Activated CD4-positive, alpha-beta memory T cell treated with anti-CD3 and anti-CD28 coated beads, Interleukin-2, amount 10 ng/mL, durations not matched to agents 7 days and 5 days (primary cell): ENCODE measurements around the gene PTPRH. TPM values are rescaled to one million over a fixed set of nuclear protein-coding genes. Genes with fewer than 3 reads are reported as not detected.
"Not testable (repeated sequence)": the region's sequence is repeated elsewhere in the genome, so short reads cannot be mapped to it uniquely, and the experiment has no call there.

ENCODE experiments used
- CTCF ChIA-PET: fragments of 350-600 bp; sonication (Branson Sonifier 250); formaldehyde crosslinking; loops from one replicate; lab custom pipeline; 2021; ENCODE audit warnings: antibody characterized with exemption, inconsistent platforms; lab: Charles Lee
- POLR2A ChIA-PET: fragments of 350-600 bp; sonication (Branson Sonifier 250); formaldehyde crosslinking; loops from one replicate; lab custom pipeline; 2021; ENCODE audit warnings: antibody characterized with exemption; lab: Charles Lee
- DNase-seq: peaks from one replicate; pipeline ENCODE4 v3.0.0-alpha.2; 2020
- H3K27ac Mint-ChIP-seq: one replicate; pipeline ENCODE4 v1.8.0; 2021; ENCODE audit warnings: mild to moderate bottlenecking, mixed read lengths
- H3K27me3 Mint-ChIP-seq: one replicate; pipeline ENCODE4 v1.8.0; 2021; ENCODE audit warnings: mixed read lengths
- H3K36me3 Mint-ChIP-seq: one replicate; pipeline ENCODE4 v1.8.0; 2021; ENCODE audit warnings: low read depth, mixed read lengths
- H3K4me1 Mint-ChIP-seq: one replicate; pipeline ENCODE4 v1.8.0; 2021; ENCODE audit warnings: mixed read lengths
- H3K4me3 Mint-ChIP-seq: one replicate; pipeline ENCODE4 v1.8.0; 2021; ENCODE audit warnings: mild to moderate bottlenecking, mixed read lengths
- H3K9me3 Mint-ChIP-seq: one replicate; pipeline ENCODE4 v1.8.0; 2021; ENCODE audit warnings: mixed read lengths
- total RNA-seq, 2 experiments: library from RNA; stranded (reverse); gene quantifications; one replicate each; pipeline ENCODE4 v1.2.3, GENCODE V29; 2021

Gene PTPRH
- total RNA-seq, 2 experiments from 2014 or later = not detected

DNA sequence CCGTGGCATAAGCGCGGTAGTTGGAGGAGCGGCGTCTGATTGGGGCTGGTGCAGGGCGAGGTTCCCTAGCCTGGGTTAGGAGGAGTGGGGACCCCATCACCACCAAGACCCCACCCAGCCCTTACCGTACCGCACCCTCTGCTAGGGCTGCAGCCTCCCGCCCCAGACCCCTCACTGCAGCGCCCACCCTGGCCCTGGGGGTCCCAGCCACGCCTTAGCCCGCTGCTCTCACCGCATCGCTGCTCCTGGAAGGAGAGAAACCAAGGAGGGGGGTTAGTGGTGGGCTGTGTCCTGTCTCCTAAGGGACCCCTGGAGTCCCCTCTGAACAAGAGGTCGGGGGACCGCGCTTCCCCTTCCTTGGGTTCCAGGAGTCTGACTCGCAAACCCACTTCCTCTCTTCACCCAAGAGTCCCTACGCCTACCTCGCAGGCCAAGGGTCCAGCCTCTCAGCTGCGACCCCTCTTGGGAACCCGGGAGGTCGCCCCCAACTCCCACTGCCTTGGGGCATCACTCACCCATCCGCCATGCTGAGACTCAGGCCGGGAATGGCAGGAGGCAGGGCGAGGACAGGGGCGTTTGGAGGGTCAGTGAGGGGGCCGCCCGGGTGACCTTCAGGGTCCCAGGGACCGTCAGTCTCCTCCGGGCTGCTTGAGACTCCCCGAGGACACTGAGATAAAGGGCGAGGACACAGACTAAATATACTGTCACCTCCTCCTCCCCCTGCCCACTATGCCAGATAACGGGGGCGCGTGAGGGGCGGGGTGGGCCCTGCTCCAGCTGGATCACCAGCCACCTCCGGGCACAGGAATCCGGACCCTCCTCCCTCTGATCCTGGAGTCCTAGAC, 52.0 kb downstream of the PTPRH start, which contains the start of gene TNNI3:
Gene TNNI3 (minus strand): TSS at position 669 of the 845 bp plus-strand sequence. CDS start 143 bp downstream, at position 526.
- Mint-ChIP-seq H3K4me1 (peaks cover 16% of the 10 kb centered on the region), H3K9me3 (peaks cover 6% of the 10 kb centered on the region), H3K27ac (no peak within 1 kb of the TSS), H3K36me3 (no peaks in the 10 kb centered on the region), H3K4me3 (no peak within 1 kb of the TSS), H3K27me3 (peaks cover 22% of the 10 kb centered on the region)
- POLR2A ChIA-PET = no interaction called here
- CTCF ChIA-PET = no interaction called here
- no peak for DNase-seq

- peak; percentile 39 for DNase-seq
- Mint-ChIP-seq H3K9me3 (peaks cover 11% of the 10 kb centered on the region), H3K4me3 (no peak overlapping the region)
Observed at GRCh38 chr19:55156202-55157063, 52.9 kb downstream of the PTPRH start.

DNA sequence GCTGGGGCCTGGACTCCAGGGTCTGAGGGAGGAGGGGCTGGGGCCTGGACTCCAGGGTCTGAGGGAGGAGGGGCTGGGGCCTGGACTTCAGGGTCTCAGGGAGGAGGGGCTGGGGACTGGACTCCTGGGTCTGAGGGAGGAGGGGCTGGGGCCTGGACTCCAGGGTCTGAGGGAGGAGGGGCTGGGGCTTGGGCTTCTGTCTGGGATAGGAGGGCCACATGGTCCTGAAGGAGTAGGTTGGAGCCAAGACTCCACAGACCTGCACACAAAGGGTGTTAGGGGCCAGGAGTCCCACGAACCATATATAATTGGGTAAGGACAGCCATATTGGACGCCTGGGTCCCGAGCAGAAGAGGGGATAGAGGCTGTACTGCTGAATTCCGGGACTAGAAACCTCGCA, 53.5 kb downstream of the PTPRH start:
- H3K4me3 Mint-ChIP-seq, DNase-seq, CTCF ChIA-PET, POLR2A ChIA-PET, H3K36me3 Mint-ChIP-seq, H3K27ac Mint-ChIP-seq: not testable (repeated sequence)
- Mint-ChIP-seq H3K4me1 (peaks cover 21% of the 10 kb centered on the region), H3K27me3 (peaks cover 24% of the 10 kb centered on the region), H3K9me3 (peaks cover 11% of the 10 kb centered on the region)

More at GRCh38 chr19:55156202-55157063, 52.9 kb downstream of the PTPRH start:
- Mint-ChIP-seq H3K36me3 (no peaks in the 10 kb centered on the region), H3K4me1 (peaks cover 21% of the 10 kb centered on the region), H3K27ac (no peak overlapping the region), H3K27me3 (peaks cover 23% of the 10 kb centered on the region)
- ChIA-PET CTCF (no interaction called here), POLR2A (no interaction called here)

DNA sequence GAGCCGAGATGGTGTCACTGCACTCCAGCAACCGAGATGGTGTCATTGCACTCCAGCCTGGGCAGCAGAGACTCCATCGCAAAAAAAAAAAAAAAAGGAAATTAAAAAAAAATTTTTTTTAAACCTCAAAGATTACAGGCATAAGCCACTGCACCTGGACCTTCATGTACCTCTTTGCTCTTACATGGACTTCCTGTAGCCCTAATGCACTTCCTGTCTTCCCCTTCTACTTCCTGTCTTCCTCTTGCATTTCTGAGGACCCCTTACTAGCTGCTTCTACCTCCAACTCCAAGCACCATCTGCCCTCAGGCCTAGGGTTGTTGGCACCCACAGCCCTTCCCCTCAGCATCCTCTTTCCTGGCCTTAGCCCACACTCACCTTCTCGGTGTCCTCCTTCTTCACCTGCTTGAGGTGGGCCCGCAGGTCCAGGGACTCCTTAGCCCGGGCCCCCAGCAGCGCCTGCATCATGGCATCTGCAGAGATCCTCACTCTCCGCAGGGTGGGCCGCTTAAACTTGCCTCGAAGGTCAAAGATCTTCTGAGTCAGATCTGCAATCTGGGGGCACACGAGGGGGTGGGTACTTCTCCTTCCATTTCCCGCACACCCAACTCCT, 55.5 kb downstream of the PTPRH start:
- H3K4me3 Mint-ChIP-seq = no peak overlapping the region
- ChIA-PET POLR2A (no interaction called here), CTCF (no interaction called here)
- DNase-seq = no peak
- H3K27ac Mint-ChIP-seq = no peak overlapping the region
- H3K9me3 Mint-ChIP-seq = peaks cover 11% of the 10 kb centered on the region
- peaks cover 32% of the 10 kb centered on the region for H3K27me3 Mint-ChIP-seq
- H3K36me3 Mint-ChIP-seq = no peaks in the 10 kb centered on the region
- H3K4me1 Mint-ChIP-seq = peaks cover 21% of the 10 kb centered on the region

DNA sequence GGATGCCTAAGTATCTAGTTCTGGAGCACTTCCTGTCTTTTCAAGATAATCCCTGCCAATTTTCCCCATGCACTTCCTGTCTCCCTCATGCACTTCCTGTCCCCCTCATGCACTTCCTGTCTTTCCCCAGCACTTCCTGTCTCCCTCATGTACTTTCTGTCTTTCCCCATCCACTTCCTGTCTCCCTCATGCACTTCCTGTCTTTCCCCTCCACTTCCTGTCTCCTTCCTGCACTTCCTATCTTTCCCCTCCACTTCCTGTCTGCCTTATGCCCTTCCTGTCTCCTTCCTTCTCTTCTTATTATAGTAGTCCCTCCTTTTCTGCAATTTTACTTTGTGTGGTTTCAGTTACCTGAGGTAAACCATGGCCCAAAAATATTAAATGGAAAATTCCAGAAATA, 57.3 kb downstream of the PTPRH start:
- no peak for DNase-seq
- ChIA-PET CTCF (interaction anchor here (2.1 kb wide), 1 partner anchor 8 kb away, joined by 12 read pairs; no protein-coding TSS in a partner anchor), POLR2A (no interaction called here)
- Mint-ChIP-seq H3K36me3 (no peaks in the 10 kb centered on the region), H3K4me3 (no peak overlapping the region), H3K9me3 (peaks cover 11% of the 10 kb centered on the region), H3K4me1 (peaks cover 21% of the 10 kb centered on the region), H3K27me3 (peaks cover 33% of the 10 kb centered on the region), H3K27ac (peak overlapping the region; percentile 69)

DNA sequence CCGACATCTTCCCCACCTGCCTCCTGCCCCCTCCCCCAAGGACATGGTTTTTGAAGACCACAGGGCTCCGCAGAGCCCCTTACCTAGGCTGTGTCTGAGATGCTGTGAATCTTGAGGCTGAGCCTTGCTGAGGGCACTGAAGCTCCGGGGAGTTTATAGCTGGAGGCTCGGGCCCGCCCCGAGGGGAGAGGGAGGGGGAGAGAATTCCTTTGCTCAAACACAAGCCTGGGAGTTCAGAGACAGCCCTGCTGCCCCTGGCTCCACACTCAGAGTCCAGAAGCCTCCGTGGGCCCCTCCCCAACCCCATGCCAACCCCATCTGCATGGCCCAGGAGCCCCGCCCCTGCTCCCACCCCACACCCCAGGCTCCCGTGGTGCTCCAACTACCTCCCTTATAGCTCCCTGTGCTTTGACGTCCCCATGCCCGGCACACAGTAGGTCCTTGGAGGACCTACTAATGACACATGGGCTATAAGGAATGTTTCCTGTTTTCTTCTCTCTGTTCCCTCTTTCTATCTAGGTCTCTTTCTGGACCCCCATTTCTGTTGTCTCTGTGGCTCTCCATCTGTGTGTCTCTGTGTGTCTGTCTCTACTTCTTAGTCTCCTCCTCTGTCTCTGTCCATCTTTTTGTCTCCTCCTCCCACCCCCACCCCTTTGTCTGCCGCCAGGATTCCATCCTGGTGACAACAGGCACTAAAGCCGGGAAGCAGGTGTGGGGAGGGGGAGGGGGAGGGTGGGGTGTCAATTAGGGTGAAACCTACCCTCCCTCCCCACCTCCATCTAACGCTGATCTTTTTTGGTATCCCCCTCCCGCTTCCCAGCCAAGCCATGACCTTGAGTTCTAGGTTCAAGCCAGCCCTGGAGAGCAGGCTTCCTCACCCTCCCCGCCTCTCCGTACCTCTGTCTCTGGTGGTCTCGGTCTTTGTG, 60.0 kb downstream of the PTPRH start, which contains the start of gene TNNT1:
Gene TNNT1 (minus strand): TSS at position 129 of the 926 bp plus-strand sequence. CDS start 2,049 bp downstream, outside the sequence.
- POLR2A ChIA-PET = no interaction called here
- no peak within 1 kb of the TSS for H3K27ac Mint-ChIP-seq
- DNase-seq = no peak
- peaks cover 38% of the 10 kb centered on the region for H3K27me3 Mint-ChIP-seq
- H3K36me3 Mint-ChIP-seq = no peaks in the 10 kb centered on the region
- CTCF ChIA-PET = no interaction called here
- peaks cover 21% of the 10 kb centered on the region for H3K4me1 Mint-ChIP-seq
- H3K4me3 Mint-ChIP-seq = no peak within 1 kb of the TSS
- H3K9me3 Mint-ChIP-seq = peaks cover 9% of the 10 kb centered on the region

- Mint-ChIP-seq H3K36me3 (no peaks in the 10 kb centered on the region), H3K27me3 (peaks cover 46% of the 10 kb centered on the region), H3K9me3 (peaks cover 7% of the 10 kb centered on the region), H3K4me1 (peaks cover 13% of the 10 kb centered on the region), H3K4me3 (no peak overlapping the region), H3K27ac (no peak overlapping the region)
- ChIA-PET CTCF (interaction anchor here (1.1 kb wide), 1 partner anchor 87 kb away, joined by 3 read pairs; no protein-coding TSS in a partner anchor), POLR2A (no interaction called here)
- no peak for DNase-seq
Observed at GRCh38 chr19:55147545-55148251, 61.6 kb downstream of the PTPRH start.

DNA sequence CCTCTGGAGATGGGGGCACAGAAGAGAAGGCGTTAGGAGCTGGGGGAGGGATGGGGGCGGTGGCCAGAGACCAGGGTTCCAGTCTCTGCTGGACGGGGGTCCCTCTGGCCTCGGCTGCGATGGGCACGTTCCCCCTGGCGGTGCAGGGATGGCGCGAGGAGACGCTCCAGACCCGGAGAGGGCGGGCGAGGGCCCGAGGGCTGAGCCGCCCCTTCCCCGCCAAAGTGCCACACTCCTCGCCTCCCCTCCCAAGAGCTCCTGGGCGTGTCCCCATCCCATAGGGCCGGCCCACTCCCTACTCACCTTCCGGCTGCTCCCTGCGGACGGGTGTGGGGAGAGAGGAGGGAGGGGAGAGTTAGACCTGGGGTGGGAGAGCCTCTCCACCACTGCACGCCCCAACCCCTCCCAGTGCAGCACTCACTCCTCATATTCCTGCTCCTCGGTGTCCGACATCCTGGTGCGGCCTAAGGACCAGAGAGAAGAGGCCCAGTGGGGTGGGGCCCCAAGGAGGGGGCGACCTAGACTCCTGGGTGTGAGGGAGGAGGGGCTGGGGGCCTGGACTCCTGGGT, 62.5 kb downstream of the PTPRH start:
- POLR2A ChIA-PET = no interaction called here
- no peak overlapping the region for H3K4me3 Mint-ChIP-seq
- CTCF ChIA-PET = interaction anchor here (0.5 to 1.1 kb wide), 4 partner anchors 13 to 357 kb away, joined by 3 to 6 read pairs (median 4); no protein-coding TSS in a partner anchor
- H3K27ac Mint-ChIP-seq = no peak overlapping the region
- H3K36me3 Mint-ChIP-seq = no peaks in the 10 kb centered on the region
- peaks cover 49% of the 10 kb centered on the region for H3K27me3 Mint-ChIP-seq
- peaks cover under 1% of the 10 kb centered on the region for H3K9me3 Mint-ChIP-seq
- peaks cover 6% of the 10 kb centered on the region for H3K4me1 Mint-ChIP-seq
- no peak for DNase-seq

DNA sequence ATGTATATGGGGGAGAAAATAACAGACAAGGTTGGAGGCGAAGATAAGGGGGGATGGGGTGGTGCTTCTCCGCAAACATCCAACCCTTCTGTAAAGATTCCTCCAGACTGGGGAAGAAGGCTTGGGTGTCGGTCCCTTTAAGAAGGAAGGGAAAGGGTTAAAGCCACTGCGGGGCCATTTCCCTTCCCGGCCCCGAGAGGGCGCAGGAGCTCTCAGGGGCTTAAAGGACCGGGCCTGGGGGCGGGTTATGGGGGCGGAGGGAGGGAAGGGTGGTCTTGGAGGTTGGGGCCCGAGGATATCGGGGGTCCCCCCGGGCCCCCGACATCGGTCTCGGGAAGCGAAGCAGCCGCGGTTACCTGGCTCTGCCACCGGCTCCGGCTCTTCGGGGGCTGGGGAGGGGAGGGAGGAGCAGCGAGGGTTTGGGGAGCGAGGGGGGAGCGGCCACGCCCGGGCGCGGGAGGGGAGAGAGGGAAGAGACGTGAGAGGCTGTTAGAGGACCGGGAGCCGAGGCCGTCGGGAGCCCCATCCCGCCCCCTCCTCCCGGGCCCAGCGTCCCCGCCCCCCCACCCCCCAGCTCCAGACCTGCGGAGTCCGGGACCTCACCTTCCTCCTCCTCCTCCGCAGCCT, 63.1 kb downstream of the PTPRH start:
- CTCF ChIA-PET = interaction anchor here (0.5 to 0.8 kb wide), 3 partner anchors 14 to 358 kb away, joined by 4 to 6 read pairs (median 5); no protein-coding TSS in a partner anchor
- peaks cover 49% of the 10 kb centered on the region for H3K27me3 Mint-ChIP-seq
- peaks cover 7% of the 10 kb centered on the region for H3K4me1 Mint-ChIP-seq
- no peaks in the 10 kb centered on the region for H3K9me3 Mint-ChIP-seq
- H3K4me3 Mint-ChIP-seq = no peak overlapping the region
- H3K27ac Mint-ChIP-seq = no peak overlapping the region
- peak; percentile 38 for DNase-seq
- H3K36me3 Mint-ChIP-seq = no peaks in the 10 kb centered on the region
- POLR2A ChIA-PET = no interaction called here

DNA sequence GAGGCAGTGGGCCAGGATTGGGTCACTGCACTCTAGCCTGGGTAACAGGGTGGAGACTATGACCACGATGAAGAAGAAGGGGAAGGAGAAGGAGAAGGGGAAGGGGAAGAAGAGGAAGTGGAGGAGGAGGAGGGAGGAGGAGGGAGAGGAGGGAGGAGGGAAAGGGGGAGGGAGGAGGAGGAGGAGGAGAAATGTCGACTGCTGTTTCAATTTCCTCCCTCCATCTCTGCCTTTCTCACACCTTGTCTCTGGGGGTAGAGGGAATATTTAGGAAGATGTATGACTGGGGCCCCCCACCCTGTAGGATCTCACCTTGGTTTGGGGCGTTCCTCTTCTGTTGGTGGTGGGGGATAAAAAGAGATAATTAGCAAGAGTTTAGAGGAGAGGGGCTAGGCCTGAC, 64.1 kb downstream of the PTPRH start:
- H3K27me3 Mint-ChIP-seq = peaks cover 45% of the 10 kb centered on the region
- POLR2A ChIA-PET = no interaction called here
- no peaks in the 10 kb centered on the region for H3K9me3 Mint-ChIP-seq
- no peak overlapping the region for H3K4me3 Mint-ChIP-seq
- DNase-seq = no peak
- no peaks in the 10 kb centered on the region for H3K36me3 Mint-ChIP-seq
- peaks cover 9% of the 10 kb centered on the region for H3K4me1 Mint-ChIP-seq
- CTCF ChIA-PET = interaction anchor here (2.3 kb wide), 1 partner anchor 359 kb away, joined by 6 read pairs; no protein-coding TSS in a partner anchor
- H3K27ac Mint-ChIP-seq = no peak overlapping the region

DNA sequence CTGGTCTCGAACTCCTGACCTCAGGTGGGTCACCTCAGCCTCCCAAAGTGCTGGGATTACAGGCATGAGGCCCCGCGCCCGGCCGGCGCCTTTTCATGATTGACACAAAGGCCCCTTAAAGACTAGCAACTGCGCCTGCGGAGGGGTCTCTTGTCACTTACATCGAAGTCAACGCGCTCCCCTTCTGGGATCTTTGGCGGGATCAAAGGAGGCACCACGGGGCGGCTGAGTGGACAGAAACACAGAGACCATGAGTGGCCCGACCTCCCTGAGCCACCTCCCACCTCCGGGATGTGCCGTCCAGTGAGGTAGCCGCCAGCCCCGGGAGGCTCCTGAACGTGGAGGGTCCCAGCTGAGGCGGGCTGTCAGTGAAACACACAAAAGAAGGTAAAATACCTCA, 67.6 kb downstream of the PTPRH start:
- no peaks in the 10 kb centered on the region for H3K36me3 Mint-ChIP-seq
- ChIA-PET POLR2A (no interaction called here), CTCF (interaction anchor here (0.6 to 3.9 kb wide), 22 partner anchors 9 to 490 kb away, joined by 3 to 31 read pairs (median 4); partner anchors contain the start of genes PPP1R12C, TMEM238 and UBE2S)
- peaks cover 25% of the 10 kb centered on the region for H3K27me3 Mint-ChIP-seq
- H3K9me3 Mint-ChIP-seq = no peaks in the 10 kb centered on the region
- H3K4me1 Mint-ChIP-seq = peaks cover 9% of the 10 kb centered on the region
- no peak for DNase-seq
- no peak overlapping the region for H3K27ac Mint-ChIP-seq
- no peak overlapping the region for H3K4me3 Mint-ChIP-seq
